Astrocyte (in vitro differentiated cells and primary cell): ENCODE results near the gene SAYSD1.

Experiments used
- CTCF ChIP-seq: IDR thresholded peaks from 2 replicates; pipeline ENCODE4 v1.5.1; 2011; ENCODE audit warnings: low read depth, mild to moderate bottlenecking, inconsistent platforms, low read length, moderate library complexity; ENCODE audit not compliant: insufficient read depth
- EZH2 ChIP-seq: IDR thresholded peaks from 2 replicates; pipeline ENCODE4 v1.6.1; 2012; ENCODE audit warnings: mild to moderate bottlenecking, low read length, inconsistent platforms; ENCODE audit not compliant: insufficient read depth

DNA sequence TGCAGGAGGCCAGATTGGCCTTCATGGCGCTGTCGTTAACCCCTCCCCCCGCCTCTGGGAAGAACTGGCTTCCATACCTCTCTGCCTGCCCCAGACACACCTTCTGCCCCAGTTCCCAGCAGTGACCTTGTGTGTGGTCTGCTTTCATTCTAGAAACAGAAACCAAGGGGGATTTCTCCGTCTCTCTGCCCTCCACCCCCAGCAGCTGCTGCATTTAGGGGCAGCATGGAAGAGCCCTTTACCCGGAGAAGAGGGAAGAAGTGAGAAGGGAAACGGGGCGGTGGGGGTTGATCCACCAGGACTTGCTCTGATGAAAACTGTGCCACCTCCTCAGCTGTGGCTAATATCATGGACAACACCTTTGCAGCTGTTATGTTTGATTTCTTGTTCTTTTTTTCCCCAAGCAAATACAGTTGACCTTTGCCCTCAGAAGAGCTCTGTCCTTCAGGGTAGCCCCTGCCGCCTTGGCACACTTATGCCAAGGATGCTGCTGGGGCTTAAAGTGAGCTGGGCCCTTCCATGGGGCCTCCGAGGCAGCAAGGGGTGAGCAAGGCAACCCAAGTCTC is 60.3 kb downstream of the SAYSD1 start:
- no peak for TF ChIP-seq CTCF
- TF ChIP-seq EZH2, result no peak
